Left ventricle myocardium superior (tissue), 1 donor: ENCODE data around the gene ADAMTS7. TPM values are rescaled to one million over a fixed set of nuclear protein-coding genes. Genes with fewer than 3 reads are reported as not detected.
"Not testable (repeated sequence)": the region's sequence is repeated elsewhere in the genome, so short reads cannot be mapped to it uniquely, and the experiment has no call there.

ENCODE experiments used
- ATAC-seq: fragments of 200-7000 bp; cut with Tn5 transposase; one replicate; pipeline ENCODE4 v1.9.1; 2020; ENCODE audit warnings: mild to moderate bottlenecking, moderate library complexity
- DNase-seq: peaks from one replicate; pipeline ENCODE4 v3.0.0-alpha.2; 2020
- intact Hi-C: fragments of 100-400 bp; cut with micrococcal nuclease; formaldehyde crosslinking; loops from one replicate; pipeline ENCODE4 v1.11.0; 2022
- long read RNA-seq: library from polyadenylated mRNA; unstranded; transcript quantifications from one replicate; pipeline ENCODE4 v2.0.0, GENCODE V29; 2021
- total RNA-seq: library from RNA; stranded (reverse); fragmentation: NEBNext Ultra II Directional; extraction: Animal tissue kit (Norgen Biotek cat#: 25700); gene quantifications from one replicate; pipeline ENCODE4 v1.2.1, GENCODE V29; 2021
- donor health status: DM: no; HTN: yes; CAD: no; lungs with severe emphysema.

Gene ADAMTS7, protein sequence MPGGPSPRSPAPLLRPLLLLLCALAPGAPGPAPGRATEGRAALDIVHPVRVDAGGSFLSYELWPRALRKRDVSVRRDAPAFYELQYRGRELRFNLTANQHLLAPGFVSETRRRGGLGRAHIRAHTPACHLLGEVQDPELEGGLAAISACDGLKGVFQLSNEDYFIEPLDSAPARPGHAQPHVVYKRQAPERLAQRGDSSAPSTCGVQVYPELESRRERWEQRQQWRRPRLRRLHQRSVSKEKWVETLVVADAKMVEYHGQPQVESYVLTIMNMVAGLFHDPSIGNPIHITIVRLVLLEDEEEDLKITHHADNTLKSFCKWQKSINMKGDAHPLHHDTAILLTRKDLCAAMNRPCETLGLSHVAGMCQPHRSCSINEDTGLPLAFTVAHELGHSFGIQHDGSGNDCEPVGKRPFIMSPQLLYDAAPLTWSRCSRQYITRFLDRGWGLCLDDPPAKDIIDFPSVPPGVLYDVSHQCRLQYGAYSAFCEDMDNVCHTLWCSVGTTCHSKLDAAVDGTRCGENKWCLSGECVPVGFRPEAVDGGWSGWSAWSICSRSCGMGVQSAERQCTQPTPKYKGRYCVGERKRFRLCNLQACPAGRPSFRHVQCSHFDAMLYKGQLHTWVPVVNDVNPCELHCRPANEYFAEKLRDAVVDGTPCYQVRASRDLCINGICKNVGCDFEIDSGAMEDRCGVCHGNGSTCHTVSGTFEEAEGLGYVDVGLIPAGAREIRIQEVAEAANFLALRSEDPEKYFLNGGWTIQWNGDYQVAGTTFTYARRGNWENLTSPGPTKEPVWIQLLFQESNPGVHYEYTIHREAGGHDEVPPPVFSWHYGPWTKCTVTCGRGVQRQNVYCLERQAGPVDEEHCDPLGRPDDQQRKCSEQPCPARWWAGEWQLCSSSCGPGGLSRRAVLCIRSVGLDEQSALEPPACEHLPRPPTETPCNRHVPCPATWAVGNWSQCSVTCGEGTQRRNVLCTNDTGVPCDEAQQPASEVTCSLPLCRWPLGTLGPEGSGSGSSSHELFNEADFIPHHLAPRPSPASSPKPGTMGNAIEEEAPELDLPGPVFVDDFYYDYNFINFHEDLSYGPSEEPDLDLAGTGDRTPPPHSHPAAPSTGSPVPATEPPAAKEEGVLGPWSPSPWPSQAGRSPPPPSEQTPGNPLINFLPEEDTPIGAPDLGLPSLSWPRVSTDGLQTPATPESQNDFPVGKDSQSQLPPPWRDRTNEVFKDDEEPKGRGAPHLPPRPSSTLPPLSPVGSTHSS (N-terminal part only)
- 37.9 TPM for total RNA-seq
- long read RNA-seq, full-length matches to known transcripts = 3 of 84 reads
- long read RNA-seq, partial matches to known transcripts = 53 of 84 reads
- long read RNA-seq, other reads (novel, unspliced or antisense) = 28 of 84 reads

DNA sequence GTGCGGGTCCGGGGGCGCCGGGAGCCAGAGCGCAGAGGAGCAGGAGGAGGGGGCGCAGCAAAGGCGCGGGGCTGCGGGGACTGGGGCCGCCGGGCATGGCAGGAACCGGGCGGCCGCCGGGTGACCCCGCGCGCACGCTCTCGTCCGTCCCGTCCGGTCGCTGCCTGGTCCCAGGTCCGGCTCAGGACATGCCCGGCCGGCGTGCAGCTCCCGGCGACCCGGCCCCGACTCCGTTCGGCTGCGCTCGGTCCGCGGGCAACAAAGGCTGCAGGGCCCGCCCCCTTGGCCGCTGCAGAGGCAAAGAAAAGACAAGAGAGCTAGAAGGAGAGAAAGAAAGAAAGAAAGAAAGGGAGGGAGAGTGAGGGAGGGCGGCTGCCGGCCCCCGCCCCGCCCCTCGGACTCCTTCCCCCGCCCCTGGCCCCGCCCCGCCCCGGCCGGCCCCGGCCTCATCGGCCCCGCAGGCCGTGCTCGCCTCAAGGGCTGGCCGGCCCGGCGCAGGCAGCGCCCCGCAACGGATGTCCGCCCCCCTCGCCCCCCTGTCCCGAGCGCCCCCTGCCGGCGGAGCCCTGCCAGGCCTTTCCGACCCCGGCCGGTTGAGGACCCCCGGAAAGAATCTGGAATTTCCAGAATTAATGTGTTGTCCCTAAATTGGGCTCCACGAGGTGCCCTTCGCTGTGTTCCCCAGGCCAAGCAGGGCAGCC, at the start of gene ADAMTS7:
ADAMTS7 (minus strand) TSS at position 341 of the 701 bp plus-strand sequence; CDS start at position 97, 244 bp downstream.
- peak; percentile 85 for ATAC-seq
- peak; percentile 91 for DNase-seq
- intact Hi-C loops = no loop called here

DNA sequence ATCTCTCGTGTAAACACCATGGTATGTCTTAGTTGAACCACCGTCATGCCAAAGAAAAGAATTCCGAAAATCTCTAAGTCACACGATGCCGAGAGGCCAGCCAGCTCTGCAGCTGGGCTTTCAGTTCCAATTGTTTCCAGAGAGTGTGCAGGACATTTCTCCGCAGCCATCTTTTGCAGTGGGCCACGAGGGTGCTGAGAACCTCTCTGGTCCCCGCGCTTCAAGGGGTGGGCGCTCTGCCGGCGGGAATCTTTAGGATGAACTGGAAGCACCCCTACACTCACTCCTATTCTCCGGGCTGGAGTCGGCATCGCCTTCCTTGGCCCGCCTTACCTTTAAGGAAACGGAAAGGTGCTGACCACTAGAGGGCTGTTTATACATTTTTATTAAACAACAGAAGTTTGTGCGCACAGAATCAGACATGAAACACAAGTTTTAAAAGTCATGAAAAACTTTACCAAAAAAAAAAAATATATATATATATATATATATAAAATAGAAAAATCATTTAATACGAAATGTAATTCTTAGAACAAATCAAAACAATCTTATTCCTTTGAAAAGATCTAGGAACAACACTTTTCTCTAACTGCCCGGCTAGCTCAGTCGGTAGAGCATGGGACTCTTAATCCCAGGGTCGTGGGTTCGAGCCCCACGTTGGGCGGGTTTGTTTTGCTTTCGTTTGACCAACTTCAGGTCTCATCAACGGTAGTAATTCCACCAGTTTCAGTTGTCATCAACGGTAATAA, 48.9 kb upstream of the ADAMTS7 start:
- intact Hi-C loops = no loop called here
- DNase-seq = peak; percentile 78
- peak; percentile 88 for ATAC-seq

DNA sequence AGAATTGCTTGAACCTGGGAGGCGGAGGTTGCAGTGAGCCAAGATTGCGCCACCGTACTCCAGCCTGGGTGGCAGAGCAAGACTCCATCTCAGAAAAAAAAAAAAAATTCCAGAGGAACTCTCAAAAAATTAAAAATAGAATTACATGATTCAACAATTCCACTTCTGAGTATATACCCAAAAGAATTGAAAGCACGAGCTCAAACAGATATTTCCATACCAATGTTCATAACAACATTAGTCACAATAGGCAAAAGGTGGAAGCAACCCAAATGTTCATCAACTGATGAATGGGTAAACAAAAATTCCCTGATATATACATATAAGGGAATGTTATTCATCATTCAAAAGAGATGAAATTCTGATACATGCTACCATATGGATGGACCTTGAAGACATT, 44.5 kb upstream of the ADAMTS7 start:
- DNase-seq (no peak), ATAC-seq (no peak)
- intact Hi-C loops = no loop called here

DNA sequence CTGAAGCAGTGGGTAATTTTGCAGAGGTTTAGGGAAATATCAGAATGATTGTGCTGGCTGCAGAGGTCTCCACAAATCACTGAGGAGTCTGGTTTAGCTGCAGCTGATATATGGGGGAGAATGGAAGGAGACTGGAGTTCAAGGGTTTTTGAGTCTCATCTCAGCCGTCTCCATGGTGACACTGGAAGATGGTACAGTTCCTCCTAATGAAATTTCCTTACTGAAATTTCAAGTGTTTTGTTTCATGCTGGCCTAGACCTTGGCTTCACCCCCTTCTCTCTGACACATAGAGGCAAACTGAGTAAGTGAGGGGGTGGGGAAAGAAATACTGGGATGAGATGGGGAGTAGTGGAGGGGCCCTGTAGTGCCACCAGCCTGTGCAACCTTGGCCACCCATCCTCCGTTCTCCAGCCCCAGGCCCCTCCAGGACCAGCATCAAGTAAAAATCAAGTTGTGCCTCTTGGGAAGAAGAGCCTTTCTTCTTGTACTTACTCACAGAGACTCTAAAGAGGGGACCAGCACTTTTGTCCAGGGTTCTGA, 43.6 kb upstream of the ADAMTS7 start:
- ATAC-seq = no peak
- no peak for DNase-seq
- intact Hi-C loops = no loop called here

DNA sequence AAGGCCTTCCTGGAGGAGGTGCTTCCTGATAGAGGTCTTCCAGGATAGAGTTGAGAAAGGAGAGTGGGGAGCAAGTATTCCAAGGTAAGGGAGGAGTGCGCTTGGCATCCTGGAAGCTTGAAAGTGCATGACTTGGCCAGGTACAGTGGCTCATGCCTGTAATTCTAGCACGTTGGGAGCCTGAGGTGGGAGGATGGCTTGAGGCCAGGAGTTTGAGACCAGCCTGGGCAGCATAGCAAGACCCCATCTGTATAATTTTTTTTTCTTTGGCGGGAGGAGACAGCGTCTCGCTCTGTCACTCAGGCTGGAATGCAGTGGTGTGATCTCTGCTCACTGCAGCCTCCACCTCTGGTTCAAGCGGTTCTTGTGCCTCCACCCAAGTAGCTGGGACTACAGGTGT, 42.2 kb upstream of the ADAMTS7 start:
- intact Hi-C loops = no loop called here
- ATAC-seq = no peak
- DNase-seq = no peak

DNA sequence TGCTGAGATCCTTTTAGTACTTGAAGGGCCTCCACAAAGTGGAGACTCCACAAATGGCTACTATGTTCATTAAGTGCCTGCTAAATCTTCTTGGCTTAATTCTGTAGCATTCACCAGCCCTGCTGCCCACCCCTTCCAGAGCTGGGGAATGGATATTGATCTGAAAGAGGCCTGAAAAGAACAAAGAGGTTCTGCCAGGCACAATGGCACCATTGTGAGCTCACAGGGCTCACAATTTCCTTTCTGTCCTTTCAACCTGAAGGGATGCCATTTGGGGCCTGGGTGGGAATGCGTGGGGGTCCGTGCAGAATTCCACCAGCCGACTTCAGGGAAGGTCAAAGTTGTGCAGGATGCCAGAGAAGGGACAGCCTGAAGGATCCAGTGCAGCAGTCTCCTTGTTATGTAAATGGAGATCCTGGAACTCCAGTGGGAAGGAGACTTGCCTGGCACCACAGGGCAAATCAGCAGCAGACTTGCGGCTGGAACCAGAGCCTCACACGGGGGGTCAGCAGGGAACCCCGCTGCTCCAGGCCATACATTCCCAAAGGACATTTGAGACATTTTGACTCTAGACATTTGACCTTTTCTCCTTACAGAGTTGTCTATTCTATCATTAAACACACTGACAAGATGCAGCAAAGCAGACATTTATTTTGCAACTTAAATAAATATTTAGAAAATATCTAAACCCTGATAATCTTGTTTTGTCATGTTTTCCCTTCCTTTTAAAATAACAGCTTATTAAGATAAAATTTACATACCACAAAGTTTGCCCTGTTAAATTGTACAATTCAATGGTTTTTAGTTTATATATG, 39.9 kb upstream of the ADAMTS7 start:
- DNase-seq = no peak
- intact Hi-C loops = no loop called here
- no peak for ATAC-seq

DNA sequence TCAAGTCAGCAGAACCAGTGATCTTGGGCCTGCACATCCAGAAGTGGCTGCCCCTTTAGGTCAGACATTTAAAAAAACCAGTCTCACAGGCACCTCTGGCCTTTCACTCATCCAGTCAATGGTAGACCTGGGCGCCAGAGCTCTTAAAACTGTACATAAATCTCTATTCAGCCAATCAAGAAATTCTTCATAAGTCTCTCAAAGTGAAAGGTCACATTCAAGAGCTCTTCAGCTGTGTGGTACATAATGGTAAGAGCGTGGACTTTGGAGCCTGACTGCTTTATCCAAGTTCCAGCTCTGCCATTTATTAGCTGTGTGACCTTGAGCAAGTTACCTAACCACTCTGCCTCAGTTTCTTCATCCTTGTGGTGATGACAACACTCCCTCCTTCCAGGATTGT, 39.1 kb upstream of the ADAMTS7 start:
- intact Hi-C loops = no loop called here
- no peak for DNase-seq
- no peak for ATAC-seq

DNA sequence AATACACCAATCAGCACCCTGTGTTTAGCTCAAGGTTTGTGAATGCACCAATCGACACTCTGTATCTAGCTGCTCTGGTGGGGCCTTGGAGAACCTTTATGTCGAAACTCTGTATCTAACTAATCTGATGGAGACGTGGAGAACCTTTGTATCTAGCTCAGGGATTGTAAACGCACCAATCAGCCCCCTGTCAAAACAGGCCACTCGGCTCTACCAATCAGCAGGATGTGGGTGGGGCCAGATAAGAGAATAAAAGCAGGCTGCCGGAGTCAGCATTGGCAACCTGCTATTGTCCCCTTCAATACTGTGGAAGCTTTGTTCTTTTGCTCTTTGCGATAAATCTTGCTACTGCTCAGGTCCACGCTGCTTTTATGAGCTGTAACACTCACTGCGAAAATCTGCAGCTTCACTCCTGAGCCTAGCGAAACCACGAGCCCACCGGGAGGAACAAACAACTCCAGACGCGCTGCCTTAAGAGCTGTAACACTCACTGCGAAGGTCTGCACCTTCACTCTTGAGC, 36.2 kb upstream of the ADAMTS7 start:
- ATAC-seq, intact Hi-C loops: not testable (repeated sequence)

DNA sequence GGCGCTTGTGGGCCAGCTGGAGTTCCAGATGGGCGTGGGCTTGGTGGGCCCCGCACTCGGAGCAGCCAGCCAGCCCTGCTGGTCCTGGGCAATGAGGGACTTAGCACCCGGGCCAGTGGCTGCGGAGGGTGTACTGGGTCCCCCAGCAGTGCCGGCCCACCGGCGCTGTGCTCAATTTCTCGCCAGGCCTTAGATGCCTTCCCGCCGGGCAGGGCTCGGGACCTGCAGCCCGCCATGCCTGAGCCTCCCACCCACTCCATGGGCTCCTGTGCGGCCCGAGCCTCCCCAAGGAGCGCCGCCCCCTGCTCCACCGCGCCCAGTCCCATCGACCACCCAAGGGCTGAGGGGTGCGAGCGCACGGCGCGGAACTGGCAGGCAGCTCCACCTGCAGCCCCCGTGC, 35.6 kb upstream of the ADAMTS7 start:
- ATAC-seq, DNase-seq, intact Hi-C loops: not testable (repeated sequence)

More for the DNA sequence above, 36.2 kb upstream of the ADAMTS7 start:
- not testable (repeated sequence) for DNase-seq

DNA sequence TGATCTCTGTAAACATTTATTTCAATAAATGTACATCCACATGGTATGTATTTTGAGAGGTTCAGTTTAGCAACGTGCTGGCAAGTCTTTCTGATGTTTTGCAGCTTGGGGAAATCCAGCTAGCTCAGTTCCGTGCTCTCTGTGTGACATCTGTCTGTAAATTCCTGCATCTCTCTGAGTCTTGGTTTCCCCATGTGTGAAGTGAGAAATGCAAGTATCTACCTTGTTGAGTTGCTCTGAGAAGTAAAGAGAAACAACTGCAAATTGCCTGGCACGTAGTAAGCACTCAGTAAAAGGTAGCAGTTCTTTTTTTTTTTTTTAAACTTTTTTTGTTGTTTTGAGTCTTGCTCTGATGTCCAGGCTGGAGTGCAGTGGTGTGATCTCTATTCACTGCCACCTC, 31.3 kb upstream of the ADAMTS7 start:
- ATAC-seq = no peak
- DNase-seq = no peak
- intact Hi-C loops = loop anchor here (2.0 kb wide), 1 partner anchor 44 kb away; no protein-coding TSS in a partner anchor

DNA sequence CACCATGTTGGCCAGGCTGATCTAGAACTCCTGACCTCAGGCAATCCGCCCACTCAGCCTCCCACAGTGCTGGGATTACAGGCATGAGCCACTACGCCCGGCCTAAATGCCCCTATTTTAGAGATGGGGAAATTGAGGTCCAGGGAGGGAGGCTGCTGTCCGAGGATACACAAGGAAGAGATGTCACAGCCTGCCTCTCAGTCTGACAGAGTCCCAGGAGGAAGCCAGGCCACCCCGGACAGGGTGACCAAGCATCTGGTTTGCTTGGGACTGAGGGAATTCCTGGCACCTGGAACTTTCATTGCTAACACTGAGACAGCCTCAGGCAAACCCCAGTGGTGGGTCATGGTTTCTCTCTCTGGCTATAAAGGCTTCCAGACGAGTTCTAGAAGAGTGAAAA, 30.6 kb upstream of the ADAMTS7 start:
- intact Hi-C loops = loop anchor here (2.0 kb wide), 1 partner anchor 45 kb away; no protein-coding TSS in a partner anchor

DNA sequence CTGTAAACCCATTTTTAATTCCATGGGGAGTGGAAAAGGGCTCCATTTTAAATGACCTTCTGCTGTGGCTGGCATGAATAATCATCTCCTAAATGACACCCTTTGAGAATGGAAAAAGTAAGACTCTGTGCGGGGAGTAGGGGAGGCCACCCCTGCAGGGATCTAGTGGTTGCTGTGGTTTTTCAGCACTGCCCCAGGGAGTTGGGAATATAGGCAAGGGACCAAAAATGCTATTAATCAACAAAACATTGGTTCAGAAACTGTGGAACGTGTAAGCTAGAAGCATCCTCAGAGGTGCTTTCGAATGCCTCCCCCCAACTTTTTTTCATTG, 30.1 kb upstream of the ADAMTS7 start:
- DNase-seq = no peak
- intact Hi-C loops = no loop called here
- ATAC-seq = no peak

More for the DNA sequence above, 30.6 kb upstream of the ADAMTS7 start:
- ATAC-seq = no peak
- no peak for DNase-seq

DNA sequence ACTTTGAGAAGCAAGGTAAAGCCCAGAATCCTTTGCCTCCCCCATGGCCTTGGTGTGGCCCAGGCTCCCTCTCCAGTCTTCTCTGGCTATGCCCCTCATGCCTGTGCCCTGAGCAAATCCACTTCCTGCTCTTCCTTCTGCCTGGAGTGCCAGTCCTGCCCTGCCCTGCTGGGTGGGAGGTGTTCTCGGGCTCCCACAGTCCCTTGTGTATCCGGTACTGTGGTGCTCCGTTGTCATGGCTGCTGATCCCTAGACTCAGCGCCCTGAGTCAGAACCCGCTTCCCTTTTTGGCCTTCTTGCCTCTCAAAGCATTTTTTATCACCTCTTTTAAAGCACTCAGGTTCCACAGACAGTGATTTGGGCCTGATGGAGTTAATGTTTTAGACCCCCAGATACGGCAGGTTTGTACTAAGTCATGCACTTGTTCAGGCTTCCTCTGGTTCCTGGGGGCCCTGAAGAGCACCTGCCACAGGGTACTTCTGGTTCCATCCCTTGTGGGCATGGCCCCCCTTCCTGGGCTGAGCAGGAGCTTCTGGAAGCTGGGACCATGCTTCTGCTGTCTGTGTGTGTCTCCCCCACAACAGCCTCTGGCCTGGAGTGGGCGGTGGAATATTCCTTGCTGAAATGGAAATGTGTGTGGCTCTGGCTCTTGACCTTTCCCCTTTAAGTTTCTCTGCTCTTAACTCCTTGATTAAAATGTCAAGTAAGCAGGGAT, 29.6 kb upstream of the ADAMTS7 start:
- DNase-seq (no peak), ATAC-seq (no peak)

DNA sequence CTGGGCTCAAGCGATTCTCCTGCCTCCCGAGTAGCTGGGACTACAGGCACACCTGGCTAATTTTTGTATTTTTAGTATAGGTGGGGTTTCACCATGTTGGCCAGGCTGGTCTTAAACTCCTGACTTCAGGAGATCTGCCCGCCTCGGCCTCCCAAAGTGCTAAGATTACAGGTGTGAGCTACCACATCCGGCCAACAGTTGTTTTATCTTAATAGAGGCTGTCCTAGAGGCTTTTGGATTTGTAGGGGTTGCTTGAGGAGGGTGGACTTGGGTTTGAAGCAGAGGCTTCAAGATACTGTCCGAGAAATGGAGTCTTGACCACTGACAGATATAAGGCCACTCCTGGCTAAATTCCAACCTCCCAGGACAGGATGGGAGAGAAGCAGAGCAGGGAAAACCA, 27.9 kb upstream of the ADAMTS7 start:
- DNase-seq, ATAC-seq, intact Hi-C loops: not testable (repeated sequence)

More for the DNA sequence above, 29.6 kb upstream of the ADAMTS7 start:
- intact Hi-C loops = no loop called here

DNA sequence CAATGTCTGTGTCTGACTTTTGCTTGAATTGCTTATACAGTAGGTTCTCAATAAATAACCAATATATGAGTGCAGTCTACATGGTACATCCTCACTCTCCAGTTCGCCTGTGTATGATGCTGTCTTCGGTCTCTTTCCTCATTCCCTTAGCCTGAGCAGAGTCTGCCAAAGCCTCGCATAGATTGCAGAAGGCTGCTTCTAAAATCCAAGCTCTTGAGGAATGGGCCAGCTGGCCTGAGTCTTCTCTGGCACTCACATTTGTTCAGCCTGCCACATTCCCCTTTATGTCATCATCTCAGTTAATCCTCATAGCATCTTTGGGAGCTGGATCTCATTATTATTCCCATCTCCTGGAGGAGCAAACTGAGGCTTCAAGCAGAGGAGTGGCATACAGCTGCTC, 27.2 kb upstream of the ADAMTS7 start:
- intact Hi-C loops = no loop called here
- DNase-seq (no peak), ATAC-seq (no peak)

DNA sequence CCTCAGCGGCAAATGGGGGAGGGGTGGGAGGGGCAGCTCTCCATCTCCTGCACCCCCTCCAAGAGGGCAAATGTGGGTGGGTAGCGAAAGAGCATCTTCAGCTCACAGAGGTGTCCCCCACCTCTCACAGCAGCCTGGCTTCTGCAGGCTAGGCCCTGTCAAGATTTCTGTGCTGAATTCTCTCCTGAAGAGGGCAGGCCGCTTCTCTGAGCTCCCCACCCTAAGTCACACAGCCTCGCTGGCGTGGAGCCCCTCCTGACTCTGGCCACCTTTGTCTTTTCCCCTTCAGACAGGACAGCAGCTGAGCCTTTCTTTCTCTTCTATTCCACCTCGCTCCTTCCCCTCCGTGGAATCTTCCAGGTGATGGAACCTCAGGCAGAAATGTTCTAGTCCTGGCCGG, 26.3 kb upstream of the ADAMTS7 start:
- ATAC-seq (no peak), DNase-seq (no peak)
- intact Hi-C loops = no loop called here
